ENCODE results near the gene ANKH. TPM values are rescaled to one million over a fixed set of nuclear protein-coding genes. Genes with fewer than 3 reads are reported as not detected.

The ANKH gene
- polyA plus RNA-seq, 1 experiment, result 14.2 TPM

DNA sequence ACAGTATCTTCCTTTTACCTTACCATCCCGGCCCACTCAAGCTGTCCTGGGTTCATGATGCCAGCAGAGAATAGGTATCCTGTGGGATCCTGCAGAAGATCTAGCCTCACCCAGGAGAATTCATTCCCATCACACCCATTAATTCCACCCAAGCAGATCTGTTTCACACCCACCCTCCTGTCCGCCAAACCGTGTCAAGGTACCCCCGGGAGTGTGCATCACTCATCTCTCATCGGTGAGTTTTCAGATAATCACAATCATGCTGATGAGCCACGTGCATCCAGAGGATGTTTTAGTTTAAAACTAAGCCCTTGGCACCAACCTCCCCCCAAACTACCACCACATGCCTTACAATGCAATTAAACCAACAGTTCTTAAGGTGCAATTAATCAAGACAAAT lies 18.8 kb downstream of the ANKH start:
- ChIA-PET CTCF (no interaction called here), POLR2A (no interaction called here)
- no peak overlapping the region for H3K4me3 ChIP-seq (ENCODE audit: low read depth, low read length)
- no peaks in the 10 kb centered on the region for H3K27me3 ChIP-seq (ENCODE audit: control insufficient read depth, insufficient read depth, low read length)
- no peak for TF ChIP-seq CTCF (IDR thresholded peaks at IDR 0.05; ENCODE audit: low read depth, low read length)
- H3K27ac ChIP-seq (ENCODE audit: low read depth, low read length), result no peak overlapping the region
- H3K9me3 ChIP-seq (ENCODE audit: control insufficient read depth, insufficient read depth, low read length), result no peaks in the 10 kb centered on the region
- DNase-seq (ENCODE audit: low read depth, low spot score), result no peak

DNA sequence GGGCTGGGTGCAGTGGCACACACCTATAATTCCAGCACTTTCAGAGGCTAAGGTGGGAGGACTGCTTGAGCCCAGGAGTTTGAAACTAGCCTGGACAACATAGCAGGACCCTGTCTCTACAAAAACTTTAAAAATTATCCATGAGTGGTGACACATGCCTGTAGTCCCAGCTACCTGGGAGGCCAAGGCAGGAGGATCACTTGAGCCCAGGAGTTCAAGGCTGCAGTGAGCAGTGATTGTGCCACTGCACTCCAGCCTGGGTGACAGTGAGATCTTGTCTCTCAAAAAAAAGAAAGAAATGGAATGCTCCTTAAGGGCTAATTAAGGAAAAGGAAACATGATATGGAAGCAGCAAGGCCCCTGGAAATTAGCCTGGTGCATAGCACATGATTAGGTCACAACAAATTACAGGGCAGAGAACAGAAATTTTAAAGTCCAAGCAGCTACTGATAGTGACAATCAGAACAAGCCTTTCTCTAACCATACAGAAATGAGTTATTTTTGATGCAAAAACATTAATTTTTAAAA lies 19.5 kb downstream of the ANKH start:
- CTCF ChIA-PET, result interaction anchor here (0.8 kb wide), 1 partner anchor 16 kb away, joined by 3 read pairs; no protein-coding TSS in a partner anchor
- Histone ChIP-seq H3K4me3 (ENCODE audit: low read depth, low read length) (no peak overlapping the region), H3K9me3 (ENCODE audit: control insufficient read depth, insufficient read depth, low read length) (no peaks in the 10 kb centered on the region), H3K27ac (ENCODE audit: low read depth, low read length) (no peak overlapping the region), H3K27me3 (ENCODE audit: control insufficient read depth, insufficient read depth, low read length) (no peaks in the 10 kb centered on the region)
- no peak for DNase-seq (ENCODE audit: low read depth, low spot score)
- no peak for TF ChIP-seq CTCF (IDR thresholded peaks at IDR 0.05; ENCODE audit: low read depth, low read length)
- POLR2A ChIA-PET, result no interaction called here

GRCh38 chr5:14851597-14851996 lies 20.0 kb downstream of the ANKH start:
- TF ChIP-seq CTCF (IDR thresholded peaks at IDR 0.05; ENCODE audit: low read depth, low read length), result no peak
- POLR2A ChIA-PET, result no interaction called here
- no peaks in the 10 kb centered on the region for H3K9me3 ChIP-seq (ENCODE audit: control insufficient read depth, insufficient read depth, low read length)
- H3K4me3 ChIP-seq (ENCODE audit: low read depth, low read length), result no peak overlapping the region
- CTCF ChIA-PET, result interaction anchor here (0.8 kb wide), 1 partner anchor 16 kb away, joined by 3 read pairs; no protein-coding TSS in a partner anchor
- no peak for DNase-seq (ENCODE audit: low read depth, low spot score)
- H3K27ac ChIP-seq (ENCODE audit: low read depth, low read length), result no peak overlapping the region
- H3K27me3 ChIP-seq (ENCODE audit: control insufficient read depth, insufficient read depth, low read length), result no peaks in the 10 kb centered on the region

DNA sequence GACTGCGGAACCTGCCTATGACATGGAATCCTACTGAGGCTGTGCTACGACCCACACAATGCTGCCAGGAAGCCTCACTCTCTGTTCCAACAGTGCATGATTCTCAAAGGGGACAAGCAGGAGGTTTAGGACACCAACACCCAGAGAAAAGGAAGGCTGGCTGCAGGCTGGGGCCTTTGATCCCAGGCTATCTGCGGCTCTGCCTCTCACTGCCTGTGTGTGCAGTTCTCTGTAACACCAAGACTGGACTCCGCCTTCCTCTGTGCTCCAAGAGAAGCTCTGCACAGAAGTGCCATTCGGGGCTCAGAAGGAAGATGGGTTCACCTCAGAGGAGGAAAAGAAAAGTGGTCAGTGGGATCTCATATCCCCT lies 20.5 kb downstream of the ANKH start:
- Histone ChIP-seq H3K4me3 (ENCODE audit: low read depth, low read length) (no peak overlapping the region), H3K27me3 (ENCODE audit: control insufficient read depth, insufficient read depth, low read length) (no peaks in the 10 kb centered on the region), H3K27ac (ENCODE audit: low read depth, low read length) (no peak overlapping the region), H3K9me3 (ENCODE audit: control insufficient read depth, insufficient read depth, low read length) (no peaks in the 10 kb centered on the region)
- POLR2A ChIA-PET, result no interaction called here
- DNase-seq (ENCODE audit: low read depth, low spot score), result no peak
- CTCF ChIA-PET, result interaction anchor here (0.5 kb wide), 1 partner anchor 1155 kb away, joined by 5 read pairs; no protein-coding TSS in a partner anchor
- TF ChIP-seq CTCF (IDR thresholded peaks at IDR 0.05; ENCODE audit: low read depth, low read length), result no peak

DNA sequence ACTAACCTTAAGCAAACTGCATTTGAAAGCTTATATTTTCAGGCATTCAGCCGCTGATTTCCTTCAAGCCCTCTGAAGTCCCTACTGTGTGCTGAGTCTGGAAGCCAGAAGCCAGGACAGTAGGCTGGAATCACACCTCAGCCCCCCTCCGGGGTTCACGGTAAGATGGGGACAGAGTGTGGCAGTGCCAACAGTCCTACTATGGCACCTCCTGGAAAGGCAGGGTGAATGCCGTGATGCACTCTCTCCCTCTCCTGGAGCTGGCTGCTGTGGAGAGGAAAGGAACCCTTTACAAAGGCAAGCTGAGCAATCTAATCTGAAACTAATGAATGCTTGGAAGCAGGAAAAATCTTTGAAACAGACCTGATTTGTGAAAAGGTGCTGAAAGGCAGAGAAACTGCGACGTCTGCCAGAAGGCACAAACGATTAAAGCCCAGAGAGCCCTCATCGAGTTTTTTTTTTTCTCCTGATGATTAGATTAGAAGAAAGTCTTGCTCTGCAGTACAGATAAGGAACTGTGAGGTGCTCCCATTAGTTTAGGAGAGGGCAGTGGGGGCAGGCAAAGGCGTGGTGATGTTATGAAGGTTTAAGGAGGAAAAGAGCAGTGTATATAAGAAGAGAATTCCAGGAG lies 21.0 kb downstream of the ANKH start:
- Histone ChIP-seq H3K27ac (ENCODE audit: low read depth, low read length) (no peak overlapping the region), H3K4me3 (ENCODE audit: low read depth, low read length) (no peak overlapping the region), H3K27me3 (ENCODE audit: control insufficient read depth, insufficient read depth, low read length) (no peaks in the 10 kb centered on the region), H3K9me3 (ENCODE audit: control insufficient read depth, insufficient read depth, low read length) (no peaks in the 10 kb centered on the region)
- ChIA-PET POLR2A (no interaction called here), CTCF (interaction anchor here (0.5 kb wide), 1 partner anchor 1156 kb away, joined by 5 read pairs; no protein-coding TSS in a partner anchor)
- no peak for DNase-seq (ENCODE audit: low read depth, low spot score)
- no peak for TF ChIP-seq CTCF (IDR thresholded peaks at IDR 0.05; ENCODE audit: low read depth, low read length)
